Measurements from ENCODE around the gene REEP6.

DNA sequence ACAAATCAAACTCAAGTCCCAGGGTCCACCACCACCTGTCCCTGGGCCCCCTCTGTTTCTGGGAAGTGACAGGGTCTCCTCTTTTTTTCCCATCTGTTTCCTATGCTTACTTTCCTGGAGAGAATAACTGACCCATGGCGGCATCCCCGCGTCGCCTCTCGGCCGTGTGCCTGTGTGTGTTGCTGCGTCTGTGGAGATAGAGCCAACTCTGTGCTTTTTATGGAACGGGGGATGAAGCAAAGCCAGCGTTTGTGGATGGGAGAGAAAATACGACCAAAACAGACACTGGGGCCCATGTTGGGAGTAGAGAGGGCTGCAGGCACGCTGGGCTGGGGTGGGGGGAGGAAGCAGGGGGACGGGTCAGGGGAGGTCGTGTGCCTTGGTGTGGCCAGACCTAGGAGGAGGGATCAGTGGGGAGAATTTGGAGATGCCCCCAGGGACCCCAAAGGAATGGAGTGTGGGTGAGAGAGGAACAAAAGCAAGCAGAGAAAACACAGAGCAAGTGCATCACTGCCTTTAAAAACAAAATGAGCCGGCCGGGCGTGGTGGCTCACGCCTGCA is 49.5 kb downstream of the REEP6 start:
- TF ChIP-seq, protein P1, sequence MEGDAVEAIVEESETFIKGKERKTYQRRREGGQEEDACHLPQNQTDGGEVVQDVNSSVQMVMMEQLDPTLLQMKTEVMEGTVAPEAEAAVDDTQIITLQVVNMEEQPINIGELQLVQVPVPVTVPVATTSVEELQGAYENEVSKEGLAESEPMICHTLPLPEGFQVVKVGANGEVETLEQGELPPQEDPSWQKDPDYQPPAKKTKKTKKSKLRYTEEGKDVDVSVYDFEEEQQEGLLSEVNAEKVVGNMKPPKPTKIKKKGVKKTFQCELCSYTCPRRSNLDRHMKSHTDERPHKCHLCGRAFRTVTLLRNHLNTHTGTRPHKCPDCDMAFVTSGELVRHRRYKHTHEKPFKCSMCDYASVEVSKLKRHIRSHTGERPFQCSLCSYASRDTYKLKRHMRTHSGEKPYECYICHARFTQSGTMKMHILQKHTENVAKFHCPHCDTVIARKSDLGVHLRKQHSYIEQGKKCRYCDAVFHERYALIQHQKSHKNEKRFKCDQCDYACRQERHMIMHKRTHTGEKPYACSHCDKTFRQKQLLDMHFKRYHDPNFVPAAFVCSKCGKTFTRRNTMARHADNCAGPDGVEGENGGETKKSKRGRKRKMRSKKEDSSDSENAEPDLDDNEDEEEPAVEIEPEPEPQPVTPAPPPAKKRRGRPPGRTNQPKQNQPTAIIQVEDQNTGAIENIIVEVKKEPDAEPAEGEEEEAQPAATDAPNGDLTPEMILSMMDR (IDR thresholded peaks at IDR 0.05), result no peak
- TF ChIP-seq RAD21 (IDR thresholded peaks at IDR 0.05; ENCODE audit: low read length) (no peak), RCOR1 (IDR thresholded peaks at IDR 0.05; ENCODE audit: low read length) (no peak), POLR2AphosphoS5 (IDR thresholded peaks at IDR 0.05; ENCODE audit: low read depth, low read length) (no peak), RXRA (IDR thresholded peaks at IDR 0.05; ENCODE audit: borderline replicate concordance, low read depth) (no peak), GABPA (IDR thresholded peaks at IDR 0.05; ENCODE audit: low read depth) (no peak), TAF1 (IDR thresholded peaks at IDR 0.05; ENCODE audit: borderline replicate concordance, low read depth, low read length) (no peak)

All from SK-N-SH (cell line).